Raji (cell line): ENCODE data around the gene YIPF1.

ENCODE experiments used
- POLR2A ChIP-seq: IDR thresholded peaks from 2 replicates; pipeline ENCODE4 v1.6.1; 2011; ENCODE audit warnings: low read depth, low read length, control low read depth; ENCODE audit not compliant: insufficient read depth

Gene YIPF1

DNA sequence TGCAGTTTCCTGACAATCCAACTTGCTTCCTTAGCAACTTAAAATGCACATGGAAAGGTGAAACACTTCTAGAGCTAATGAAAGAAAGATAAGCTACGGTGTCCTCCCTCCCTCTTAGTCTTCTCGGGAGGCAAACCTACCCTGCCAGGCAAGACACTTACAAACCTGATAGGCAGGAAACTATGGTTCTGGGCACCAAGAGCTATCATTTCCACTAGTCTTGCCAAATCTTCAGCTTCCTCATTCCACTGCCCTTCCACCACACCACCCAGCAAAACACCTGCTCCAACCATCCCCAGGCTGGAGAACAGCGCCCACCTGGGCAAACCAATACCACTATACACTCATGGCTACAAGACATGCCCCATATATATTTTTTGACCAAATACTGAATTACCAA is 66.7 kb downstream of the YIPF1 start:
- no peak for TF ChIP-seq POLR2A

DNA sequence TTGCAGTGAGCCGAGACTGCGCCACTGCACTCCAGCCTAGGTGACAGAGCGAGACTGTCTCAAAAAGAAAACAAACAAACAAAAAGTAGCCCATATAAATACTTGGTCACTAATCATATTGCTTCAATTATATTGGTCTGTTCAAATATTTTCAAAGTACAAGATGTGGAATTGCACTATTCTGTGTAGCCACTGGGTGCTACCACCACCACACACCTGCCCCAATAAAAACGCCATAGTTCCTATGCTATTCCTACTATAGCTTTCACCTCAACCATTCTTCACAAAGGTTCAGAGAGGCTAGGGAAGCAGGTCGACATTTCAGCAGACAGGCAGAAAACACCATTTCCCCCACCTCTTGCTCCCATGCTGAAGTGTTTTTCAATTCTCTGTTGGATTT is 68.2 kb downstream of the YIPF1 start:
- TF ChIP-seq POLR2A: no peak

DNA sequence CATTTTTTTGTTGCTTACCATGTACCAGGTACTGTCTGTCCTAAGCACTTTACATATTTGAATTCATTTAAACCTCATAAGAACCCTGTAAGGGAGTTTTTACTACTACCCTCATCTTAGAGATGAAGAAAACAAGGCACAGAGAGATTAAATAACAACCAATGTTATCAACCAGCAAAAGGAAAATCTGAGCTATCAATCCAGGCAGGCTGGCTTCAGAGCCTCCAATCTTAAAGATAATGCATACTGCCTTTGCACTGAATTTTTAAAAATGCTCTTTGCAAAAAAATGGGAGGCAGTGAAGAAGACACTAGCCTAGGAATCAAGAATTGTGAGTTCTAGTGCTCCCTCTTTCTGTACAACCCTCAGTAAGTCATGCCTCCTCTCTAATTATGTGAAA is 70.2 kb downstream of the YIPF1 start:
- TF ChIP-seq POLR2A: no peak

DNA sequence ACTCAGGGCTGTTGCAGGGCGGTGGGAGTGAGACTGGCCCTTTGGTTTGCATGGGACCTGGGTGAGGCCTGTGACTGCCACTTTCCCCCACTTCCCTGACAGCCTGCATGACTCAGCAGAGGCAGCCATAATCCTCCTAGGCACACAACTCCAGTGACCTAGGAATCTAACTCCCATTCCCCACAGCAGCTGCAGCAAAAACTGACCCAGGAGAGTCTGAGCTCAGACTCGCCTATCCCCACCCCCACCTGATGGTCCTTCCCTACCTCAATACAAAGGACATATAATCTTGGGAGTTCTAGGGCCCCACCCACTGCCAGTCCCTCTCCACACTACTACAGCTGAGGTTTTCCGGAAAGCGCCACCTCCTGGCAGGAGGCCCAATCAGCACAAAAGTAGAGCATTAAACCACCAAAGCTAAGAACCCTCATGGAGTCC is 78.2 kb downstream of the YIPF1 start:
- TF ChIP-seq POLR2A: no peak

DNA sequence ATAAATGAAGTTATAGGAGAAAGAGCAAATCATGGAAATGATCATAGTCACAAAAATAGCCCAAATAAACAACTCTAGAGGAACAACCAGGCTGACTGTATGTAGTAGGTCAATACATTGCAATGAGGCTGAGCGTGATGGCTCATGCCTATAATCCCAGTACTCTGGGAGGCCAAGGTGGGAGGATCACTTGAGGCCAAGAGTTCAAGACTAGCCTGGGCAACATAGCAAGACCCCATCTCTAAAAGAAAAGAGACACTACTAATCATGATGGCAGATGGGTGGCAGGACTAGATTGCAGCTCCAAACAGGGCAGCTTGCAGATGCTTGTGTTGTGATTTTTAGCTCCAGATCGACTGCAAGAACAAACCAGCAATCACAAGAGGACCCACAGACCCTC is 79.1 kb downstream of the YIPF1 start:
- TF ChIP-seq POLR2A: no peak

DNA sequence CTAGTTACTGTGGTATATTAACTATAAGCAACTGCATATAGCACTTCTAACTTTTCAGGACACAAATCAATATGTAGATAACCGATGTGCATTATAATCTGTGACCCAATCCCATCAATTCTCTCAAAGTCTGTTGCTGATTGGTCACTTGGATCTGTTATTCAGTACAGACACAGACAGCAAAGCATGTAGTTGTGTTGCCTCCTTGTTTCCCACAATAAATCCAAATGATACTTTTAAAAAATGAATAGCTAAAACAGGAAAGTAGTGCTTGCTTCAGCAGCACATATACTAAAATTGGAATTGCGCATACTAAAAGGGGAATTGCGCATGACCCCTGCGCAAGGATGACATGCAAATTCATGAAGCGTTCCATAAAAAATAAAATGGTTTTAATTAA is 79.6 kb downstream of the YIPF1 start:
- TF ChIP-seq POLR2A: no peak

DNA sequence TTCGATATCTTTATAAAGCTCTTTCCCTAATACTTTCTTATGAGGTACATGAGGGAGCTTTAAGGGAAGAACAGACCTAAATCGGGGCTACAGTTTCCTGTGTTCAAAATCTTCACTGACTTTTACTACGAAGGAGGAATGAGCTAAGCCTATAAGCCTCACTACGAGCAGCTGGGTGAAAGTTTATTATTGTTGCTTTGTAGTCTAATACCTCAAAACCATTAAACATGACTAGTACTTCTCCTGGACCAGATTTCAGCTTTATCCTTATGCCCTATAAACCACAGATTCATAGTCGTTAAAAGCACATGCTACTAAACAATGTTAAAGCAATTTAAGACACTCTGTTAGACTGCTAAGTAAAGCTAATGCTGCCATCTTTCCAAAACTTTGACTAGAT is 81.7 kb downstream of the YIPF1 start:
- TF ChIP-seq POLR2A: no peak

DNA sequence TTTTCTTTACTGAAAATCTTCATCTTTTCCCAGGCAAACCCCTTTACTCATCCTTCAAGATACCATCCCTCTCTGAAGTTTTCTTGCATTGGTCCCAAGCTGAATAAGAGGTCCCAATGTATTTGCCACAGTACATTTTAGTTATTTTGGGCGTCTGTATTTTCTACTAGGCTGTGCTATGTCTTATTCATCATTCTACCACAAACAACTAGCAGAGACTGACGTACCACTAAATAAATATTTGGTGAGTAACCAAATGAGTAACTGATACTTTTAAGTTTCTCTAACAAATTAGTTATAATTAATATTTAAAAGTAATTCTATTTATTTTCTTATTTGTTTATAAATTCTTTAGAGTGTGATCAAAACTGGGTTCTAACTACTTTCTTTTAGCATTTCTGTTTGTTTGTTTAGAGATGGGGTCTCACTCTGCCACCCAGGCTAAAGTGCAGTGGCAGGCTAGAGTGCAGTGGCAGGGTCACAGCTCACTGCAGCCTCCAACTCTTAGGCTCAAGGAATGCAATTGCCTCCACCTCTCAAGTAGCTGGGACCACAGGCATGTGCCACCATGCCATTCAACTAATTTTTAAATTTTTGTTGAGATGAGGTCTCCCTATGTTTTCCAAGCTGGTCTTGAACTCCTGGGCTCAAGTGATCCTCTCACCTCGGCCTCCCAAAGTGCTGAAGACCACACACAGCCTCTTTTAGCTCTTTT is 84.6 kb downstream of the YIPF1 start:
- TF ChIP-seq POLR2A: no peak

DNA sequence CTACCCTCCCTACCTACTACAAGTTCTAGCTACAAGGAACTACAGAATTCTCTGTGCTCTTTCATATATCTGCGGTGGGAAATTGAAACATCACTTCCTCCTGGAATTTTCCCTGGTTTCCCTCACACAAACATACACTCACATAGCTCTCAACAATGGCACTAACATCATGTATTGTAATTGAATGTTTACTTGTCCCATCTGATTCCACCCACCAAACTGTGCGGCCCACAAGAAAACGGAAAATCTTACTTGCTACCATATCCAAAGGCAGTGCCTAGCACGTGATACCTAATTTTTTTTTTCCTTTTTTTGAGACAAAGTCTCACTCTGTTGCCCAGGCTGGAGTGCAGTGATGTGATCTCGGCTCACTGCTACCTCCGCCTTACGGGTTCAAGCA is 85.4 kb downstream of the YIPF1 start:
- TF ChIP-seq POLR2A: no peak
